AG08395 (cell line): ENCODE measurements around the gene MAP7D1.
"Not testable (repeated sequence)": the region's sequence is repeated elsewhere in the genome, so short reads cannot be mapped to it uniquely, and the experiment has no call there.

Experiments
- DNase-seq: peaks from one replicate; pipeline ENCODE4 v3.0.0; 2012; ENCODE audit warnings: mixed read lengths, low spot score

The MAP7D1 gene

GRCh38 chr1:36151845-36152203 lies 4.1 kb upstream of the MAP7D1 start:
- DNase-seq = no peak

DNA sequence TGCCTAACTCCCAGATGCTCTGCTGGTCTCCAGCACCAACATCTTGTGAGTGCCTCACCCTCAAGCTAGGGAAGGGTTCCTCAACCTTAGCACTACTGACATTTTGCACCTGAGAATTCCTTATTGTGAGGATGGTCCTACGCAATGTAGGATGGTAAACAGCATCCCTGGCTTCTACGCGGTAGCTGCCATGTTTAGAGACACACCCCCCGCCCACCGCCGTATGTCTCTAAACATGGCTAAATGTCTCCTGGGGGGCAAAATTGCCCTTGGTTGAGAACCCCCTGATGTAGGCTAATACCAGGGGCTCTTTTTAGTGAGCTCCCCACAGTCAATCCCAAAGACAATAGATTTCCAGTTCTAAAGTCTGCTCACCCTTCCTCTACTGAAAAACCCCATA lies 2.5 kb upstream of the MAP7D1 start:
- DNase-seq = no peak

DNA sequence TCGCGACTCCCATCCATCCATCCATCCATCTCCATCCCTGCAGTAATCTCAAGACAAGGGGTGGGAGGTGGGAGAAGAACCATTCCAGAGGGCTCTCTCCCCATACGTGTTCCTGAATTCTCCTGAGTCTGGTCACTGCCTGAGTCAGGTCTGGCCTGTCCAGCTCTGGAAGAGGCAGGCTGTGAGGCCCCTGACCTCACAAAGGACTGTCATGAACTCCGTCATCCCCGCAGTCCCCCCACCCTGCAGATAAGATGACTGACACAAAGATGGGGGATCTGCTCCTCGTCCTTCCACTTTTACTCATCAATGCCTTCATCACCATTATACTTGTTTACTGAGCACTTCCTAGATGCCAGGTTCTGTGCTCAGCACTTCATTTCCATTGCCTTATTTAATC lies 1.6 kb upstream of the MAP7D1 start:
- DNase-seq = no peak

GRCh38 chr1:36154765-36155407 lies 1.1 kb upstream of the MAP7D1 start:
- DNase-seq = no peak

- no peak for DNase-seq
These were observed 562 bp downstream of the MAP7D1 start for GRCh38 chr1:36156329-36157114.

GRCh38 chr1:36157115-36157903 lies 1.3 kb downstream of the MAP7D1 start:
- no peak for DNase-seq

DNA sequence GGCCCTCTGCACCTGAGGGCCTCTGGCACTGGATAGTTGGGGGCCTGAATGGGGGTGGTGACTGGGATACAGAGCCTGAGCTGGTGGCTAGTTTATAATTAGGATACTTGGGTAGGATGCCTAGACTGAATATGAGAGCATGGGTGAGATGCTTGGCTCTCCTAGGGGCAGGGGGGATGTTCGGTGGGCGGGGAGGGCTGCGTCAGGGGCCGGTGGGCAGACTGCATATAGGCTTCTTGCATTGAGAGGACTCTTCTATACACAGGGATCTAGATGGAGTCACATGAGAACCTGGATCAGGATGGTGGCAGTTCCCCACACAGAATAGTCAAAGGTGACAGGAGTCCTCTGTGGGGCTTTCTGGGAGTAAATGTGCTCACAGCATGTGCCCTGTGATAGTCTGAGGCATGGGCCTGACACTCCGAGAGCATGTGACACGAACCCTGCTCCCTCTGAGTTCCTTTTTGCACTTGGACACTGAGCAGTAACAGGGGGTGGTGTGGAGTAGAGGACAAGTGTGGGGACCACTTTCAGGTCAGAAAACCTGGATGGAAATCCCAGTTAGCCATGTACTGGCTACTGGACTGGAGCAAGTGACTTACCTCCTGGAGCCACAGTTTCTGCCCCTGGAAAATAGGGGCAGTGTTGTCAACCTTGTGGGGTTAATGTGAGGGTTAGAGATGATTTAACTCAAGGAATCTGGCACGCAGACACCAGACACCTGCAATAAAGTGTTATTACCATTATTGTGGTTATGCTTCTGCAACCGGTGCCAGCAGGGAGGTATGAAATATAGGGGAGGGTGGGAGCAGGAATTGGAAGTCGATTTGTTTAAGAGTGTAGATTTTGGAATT lies 2.2 kb downstream of the MAP7D1 start:
- no peak for DNase-seq

DNA sequence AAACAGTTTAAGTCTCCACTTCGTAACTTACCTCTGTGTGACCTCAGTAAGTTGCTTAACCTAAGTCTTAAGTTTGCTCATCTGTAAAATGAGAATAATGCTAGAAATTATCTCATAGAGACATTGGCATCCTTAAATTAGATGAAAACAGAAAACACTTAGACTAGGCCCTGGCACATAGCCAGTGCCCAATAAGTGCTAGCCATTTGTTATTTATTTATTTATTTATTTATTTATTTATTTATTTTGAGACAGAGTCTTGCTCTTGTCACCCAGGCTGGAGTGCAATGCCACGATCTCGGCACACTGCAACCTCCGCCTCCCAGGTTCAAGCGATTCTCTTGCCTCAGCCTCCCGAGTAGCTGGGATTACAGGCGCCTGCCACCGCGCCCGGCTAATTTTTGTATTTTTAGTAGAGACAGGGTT lies 2.9 kb downstream of the MAP7D1 start:
- DNase-seq = not testable (repeated sequence)

DNA sequence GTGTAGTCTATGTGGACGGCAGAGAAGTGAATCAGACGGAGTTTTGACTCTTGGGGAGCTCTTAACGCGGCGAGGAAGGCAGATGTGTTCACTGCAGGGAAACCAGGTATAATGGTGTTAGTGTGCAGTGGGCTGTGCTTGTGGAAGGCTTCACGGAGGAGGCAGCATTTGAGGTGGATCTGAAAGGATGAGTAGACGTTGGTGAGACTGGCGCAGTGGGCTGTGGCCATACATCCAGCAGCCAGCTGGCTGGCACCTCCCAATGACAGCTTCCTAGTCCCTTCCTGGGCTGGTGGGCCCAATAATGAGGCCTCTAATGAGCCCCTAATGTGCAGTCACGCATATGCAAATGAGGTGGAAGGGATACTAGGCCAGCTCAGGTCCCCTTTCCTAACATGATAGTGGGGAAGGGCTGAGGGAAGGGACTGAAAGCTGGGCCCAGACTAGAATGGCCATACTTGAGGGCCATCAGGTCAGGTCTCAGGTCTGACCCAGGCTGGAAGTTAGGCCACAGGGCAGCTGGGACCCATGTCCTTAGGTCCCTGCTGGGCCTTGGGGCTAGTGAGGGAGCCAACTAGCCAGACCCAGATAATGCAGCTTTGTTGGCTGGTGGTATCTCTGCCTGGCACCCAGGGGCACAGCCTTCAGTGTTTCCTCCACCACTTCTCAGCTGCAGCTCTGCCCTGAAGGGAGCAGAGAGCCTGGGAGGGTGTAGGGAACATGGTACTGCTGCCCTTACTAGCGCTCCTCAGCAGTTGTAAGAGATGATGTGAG lies 3.8 kb downstream of the MAP7D1 start:
- DNase-seq = no peak

DNA sequence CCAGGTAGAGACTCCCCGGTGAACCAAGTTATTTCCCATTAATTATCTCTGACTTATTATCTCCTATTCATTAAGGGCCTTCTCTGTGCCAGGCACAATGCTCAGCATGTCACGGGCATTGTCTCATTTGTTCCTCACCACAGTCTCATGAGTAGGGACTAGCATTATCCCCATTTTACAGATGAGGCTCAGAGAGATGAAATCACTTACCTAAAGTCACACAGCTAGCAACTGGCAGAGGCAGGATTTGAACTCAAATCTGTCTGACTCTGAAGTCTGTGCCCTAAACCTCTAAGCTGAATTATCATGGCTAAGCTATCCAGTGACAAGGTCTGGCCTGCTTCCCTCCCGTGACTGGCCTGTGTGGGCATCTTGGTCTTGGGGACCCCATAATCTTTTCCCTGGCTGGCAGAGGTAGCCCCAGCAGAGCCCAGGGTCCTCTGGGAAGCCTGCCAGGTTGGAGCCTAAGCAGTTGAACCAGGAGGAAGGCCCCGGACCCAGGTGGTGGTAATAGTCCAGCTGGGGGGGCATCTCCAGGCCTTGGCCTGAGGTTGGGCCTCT lies 4.5 kb downstream of the MAP7D1 start:
- no peak for DNase-seq

DNA sequence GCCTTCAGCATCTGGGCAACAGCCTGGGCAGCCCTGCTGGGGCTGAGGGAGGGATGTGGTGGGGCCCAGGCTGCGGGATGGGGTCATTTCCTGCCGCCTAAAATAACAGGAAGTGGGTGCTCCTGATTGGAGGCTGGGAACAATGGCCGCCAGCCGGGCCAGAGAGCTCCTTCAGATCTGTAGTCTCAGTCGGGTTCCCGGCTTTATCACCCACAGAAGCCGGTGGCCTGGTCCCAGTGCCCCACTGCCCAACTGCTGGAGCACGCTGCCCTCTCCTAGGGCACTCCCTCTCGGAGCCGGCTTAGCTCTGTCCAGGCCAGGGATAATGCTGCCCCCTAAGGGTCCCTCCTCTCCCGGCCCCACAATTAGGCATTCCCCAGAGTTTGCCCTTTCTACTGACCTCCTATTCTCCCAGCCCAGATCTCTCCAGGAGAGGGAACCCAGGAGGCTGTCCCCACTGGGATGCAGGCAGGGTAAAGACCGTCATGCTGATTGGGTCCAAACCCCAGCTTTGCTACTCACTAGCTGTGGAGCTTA lies 5.1 kb downstream of the MAP7D1 start:
- peak; percentile 80 for DNase-seq

DNA sequence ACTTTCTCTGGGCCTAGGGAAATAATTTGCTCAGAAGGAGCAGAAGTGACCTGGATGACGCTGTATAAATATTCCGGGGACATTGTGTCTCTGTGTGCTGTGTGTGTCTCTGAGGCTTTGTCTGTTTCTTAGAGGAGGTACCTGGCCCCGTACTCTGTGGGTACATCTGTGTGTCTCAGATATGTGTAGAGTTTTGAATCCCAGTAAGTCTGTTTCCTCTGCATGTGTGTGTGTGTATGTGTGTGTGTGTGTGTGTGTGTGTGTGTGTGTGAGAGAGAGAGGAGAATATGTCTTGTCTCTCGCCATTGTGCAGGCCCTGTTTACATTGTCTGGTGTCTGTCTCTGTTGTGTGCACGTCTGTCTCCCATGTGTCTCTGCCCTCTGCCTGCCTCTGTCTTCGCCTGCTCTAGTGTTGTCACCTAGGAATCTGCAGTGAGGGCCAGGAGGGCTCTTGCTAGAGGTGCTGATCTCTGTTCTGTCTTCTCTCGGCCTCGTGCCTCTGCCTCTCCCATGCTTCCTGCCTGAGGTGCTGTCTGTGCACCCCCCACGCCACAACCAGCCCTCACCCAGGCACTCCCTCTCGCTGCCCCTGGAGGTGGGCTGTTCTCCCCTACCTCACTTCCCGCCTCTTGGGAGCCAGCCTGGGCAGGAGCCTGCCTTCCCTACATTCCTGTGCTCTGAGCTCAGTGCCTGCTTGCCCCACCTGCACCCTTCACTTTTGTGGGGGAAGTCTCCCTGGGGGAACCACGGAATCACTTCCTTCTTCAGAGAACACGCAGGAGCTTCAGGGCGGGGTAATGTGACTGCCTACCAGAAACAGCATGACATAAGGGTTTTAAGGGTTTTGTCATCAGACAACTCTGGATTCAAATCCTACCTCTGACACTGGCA lies 5.9 kb downstream of the MAP7D1 start:
- no peak for DNase-seq

DNA sequence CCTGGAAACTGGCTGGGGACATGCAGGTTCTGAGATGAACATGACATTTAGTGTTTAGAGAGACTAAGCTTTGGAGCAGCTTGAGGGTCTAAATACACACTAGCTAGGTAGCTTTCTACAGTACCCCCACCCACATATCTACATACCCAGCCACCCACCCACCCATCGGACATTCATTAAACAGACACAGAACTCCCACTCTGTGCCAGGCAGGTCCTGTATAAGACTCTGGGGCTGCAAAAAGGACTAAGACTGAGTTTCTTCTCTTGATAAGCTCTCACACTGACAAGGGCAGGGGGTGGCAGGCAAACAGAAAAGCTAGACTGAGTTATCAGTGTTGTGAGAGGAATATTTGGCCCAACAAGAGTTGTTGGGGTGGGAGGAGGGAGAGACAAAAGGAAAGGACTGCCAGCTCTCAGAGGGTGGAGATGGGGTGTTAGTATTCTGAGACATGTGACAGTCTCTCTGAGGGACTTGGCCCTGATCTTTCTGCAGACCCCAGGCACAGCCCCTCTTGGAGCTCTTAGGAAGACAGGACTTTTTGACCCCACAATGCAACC lies 6.8 kb downstream of the MAP7D1 start:
- no peak for DNase-seq

DNA sequence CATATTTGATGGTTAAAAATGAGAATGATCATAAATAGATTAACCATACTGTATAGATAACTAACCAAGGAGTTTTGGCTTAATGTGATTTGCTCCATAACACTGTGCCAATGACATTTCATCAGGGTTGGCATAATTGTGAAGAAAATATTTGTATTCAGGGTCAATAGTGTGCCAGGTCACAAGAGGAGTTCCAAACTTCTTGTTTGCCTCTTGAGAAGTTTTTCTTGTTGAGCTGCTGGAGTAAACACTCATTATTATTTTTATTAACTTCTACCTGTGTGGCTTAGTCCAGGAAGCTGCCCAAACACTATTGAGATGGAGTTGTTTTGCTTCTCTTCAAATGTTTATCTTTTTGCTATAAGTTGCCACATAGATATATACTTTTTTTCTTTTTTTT lies 7.5 kb downstream of the MAP7D1 start:
- no peak for DNase-seq

DNA sequence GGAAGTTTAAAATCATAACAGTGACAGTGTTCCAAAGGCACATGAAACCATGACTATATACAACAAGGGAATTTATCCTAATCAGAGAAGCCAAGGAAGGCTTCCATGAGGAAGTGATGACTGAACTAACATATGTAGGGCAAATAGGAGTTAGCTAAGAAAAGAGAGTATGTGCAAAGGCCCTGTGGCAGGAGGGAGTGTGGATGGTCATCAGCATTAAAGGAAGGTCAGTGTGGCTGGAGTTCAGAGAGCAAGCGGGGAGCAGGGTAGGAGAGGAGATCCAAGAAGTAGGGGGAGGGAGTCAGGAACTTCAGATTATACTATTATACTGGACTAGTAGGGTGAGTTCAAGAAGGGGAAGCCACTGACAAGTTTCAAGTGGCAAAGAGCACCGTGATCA lies 8.4 kb downstream of the MAP7D1 start:
- DNase-seq = no peak

- no peak for DNase-seq
These were observed 9.2 kb downstream of the MAP7D1 start for GRCh38 chr1:36165145-36165544.

DNA sequence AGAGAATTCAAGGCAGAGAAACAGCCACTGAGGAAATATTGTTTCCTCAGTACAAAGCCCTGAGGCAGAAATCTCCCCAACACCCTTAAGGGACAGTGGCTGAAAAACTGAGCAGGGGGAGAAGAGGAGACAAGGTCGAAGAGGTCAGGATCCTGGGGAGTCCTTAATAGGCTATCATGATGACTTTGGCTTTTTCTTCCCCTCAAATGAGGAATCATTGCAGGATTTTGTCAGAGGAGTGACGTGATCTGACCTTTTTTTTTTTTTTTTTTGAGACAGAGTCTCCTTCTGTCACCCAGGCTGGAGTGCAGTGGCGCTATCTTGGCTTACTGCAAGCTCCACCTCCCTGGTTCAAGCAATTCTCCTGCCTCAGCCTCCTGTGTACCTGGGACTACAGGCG lies 10.2 kb downstream of the MAP7D1 start:
- DNase-seq = no peak

DNA sequence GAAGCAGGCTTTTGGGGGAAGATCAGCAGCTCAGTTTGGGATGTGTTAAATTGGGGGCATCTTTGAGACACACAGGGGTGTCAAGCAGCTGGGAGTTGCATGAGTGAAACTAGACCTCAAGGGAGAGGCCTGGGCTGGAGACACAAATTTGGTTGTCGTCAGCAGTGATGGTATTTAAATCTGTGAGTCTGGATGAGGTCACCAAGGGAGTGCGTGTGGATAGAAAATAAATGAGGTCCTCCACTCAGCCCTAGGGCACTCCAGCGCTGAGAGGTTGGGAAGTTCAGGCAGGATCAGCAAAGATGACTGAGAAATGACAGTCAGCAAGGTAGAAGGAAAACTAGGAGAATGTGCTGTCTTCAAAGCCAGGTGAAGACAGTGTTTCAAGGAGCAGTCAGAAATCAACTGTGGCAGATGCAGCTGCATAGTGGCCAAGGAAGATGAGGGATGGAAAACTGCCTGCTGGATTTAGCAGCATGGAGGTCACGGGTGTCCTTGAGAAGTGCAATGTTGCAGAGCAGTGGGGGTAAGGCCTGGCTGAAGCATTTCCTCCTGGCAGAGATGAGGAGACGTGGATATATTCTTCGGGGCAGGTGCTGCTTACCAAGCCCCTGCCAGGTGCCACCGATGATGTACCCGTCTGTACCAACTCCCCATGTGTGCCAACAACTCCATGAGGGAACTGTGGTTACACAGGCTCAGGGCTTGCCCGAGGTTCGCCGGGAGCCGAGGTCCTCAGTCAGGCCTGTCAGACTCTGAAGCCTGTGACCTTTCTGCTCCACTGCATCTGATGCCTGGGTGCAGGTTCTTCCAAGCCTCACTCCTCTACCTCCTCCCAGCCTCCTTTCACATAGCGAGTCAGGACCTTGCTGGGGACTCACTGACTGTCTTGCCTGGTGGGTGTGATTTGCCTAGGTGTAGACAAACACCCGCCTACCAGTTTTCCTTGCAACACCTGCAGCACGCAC lies 11.3 kb downstream of the MAP7D1 start:
- peak; percentile 67 for DNase-seq
